Epidermal melanocyte (primary cell): Measurements from ENCODE around the gene GPSM1.

Experiments
- DNase-seq: peaks from one replicate; pipeline ENCODE4 v3.0.0; 2011; ENCODE audit warnings: low spot score; ENCODE audit not compliant: insufficient read length

The GPSM1 gene

GRCh38 chr9:136290508-136291000 is 36.8 kb upstream of the GPSM1 start:
- DNase-seq = no peak

DNA sequence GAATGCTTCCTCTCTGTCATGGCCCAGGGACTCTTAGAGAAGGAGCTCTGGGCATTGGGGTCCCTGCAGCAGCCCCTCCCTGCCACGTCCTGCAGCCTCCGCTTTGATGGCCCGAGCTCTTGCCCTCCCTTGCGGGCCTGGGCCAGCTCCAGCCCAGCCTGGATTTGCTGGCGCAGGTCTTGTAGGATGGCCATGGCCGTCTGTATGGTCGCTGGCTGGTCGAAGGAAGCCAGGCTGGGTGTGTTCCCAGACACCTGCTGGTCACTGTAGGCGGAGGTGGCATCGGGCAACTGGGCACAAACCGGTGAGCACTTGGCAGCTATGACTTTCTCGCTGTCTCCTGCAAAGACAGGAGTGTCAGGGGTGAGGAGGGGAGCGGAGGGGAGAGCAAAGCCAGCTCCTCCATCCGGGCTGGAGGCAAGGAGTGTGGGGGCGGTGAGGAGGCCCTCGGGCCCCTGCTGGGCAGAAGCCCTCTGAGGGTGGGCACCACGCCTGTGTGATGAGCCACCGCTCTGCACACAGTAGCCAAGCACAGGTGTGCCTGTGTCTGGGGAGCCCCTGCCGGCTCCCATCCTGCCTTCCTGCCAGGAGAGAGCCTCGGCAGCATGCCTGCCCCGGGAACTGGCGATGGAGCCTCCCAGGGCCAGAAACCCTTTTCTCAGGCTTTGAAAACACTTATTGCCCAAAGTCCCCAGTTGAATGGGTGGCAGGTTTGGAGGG is 35.9 kb upstream of the GPSM1 start:
- DNase-seq = no peak

DNA sequence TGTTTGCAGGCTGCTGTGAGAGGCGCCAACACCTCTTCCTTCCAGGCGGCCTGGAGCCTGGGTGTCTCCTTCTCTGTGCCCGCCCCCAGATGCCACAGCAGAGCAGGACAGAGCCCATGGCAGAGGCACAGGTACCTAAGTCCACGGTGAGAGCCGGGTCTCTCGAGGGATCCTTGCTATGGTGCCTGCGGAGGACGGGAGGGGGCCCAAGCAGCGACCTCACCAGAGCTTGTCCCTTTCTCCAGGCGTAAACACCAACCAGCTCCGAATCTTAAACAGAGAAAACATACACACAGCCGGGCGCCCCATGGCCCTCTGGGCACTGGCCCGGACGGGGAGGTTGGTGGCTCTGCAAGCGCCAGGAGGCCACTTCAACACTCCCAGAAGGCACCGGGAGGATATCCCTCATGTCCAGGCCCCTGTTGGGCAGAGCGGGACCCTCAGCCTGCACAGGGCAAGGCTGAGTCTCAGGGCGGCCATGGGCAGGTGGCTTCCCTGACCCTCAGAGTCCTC is 35.3 kb upstream of the GPSM1 start:
- DNase-seq = no peak

DNA sequence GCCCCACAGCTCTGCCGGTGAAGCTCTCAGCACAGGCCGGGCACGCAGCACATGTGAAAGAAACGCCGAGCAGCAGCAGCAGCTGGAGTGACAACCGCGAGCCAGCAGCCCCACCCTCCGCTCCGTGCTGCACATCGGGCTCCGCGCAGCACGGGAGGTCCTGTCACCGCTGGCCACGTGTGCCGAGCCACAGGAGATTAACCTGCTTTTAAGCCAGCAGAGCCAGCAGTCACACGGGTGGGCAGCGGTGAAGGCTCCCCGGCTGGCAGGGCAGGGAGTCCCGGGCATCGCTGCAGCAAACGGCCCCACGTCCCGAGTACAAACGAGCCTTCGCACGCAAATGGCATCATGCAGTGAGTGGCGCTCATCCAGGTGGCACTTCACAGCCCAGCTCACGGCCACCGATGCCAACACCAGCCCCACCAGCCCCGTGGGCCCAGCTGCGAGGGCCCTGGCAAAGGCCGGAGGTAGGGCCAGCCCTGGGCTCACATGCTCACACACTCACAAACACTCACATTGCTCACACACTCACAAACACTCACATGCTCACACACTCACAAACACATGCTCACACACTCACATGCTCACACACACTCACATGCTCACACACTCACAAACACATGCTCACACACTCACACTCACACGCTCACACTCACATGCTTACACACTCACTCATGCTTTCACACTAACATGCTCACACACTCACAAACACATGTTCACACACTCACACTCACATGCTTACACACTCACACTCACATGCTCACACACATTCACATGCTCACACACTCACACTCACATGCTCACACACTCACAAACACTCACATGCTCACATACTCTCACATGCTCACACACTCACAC is 34.5 kb upstream of the GPSM1 start:
- no peak for DNase-seq

DNA sequence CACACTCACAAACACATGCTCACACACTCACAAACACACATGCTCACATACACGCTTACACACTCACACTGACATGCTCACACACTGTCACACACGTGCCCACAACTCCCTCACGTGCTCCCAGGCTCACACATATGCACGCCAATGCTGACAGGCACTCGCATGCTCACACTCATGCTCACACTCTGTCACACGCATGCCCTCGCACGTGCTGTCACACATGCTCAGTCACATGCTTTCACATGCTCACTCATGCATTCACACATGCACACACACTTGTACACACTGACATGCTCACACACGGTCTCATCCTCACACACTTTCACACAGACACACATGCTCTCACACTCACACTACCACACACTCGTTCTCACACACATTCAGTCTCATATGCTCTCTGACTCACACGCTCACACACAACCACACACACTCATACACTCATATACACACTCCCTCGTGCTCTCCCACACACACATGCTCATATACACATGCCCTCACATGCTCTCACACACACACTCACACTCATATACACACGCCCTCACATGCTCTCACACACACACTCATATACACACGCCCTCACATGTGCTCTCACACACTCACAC is 33.8 kb upstream of the GPSM1 start:
- no peak for DNase-seq

- no peak for DNase-seq
Observed at GRCh38 chr9:136294437-136294836, 32.9 kb upstream of the GPSM1 start.

DNA sequence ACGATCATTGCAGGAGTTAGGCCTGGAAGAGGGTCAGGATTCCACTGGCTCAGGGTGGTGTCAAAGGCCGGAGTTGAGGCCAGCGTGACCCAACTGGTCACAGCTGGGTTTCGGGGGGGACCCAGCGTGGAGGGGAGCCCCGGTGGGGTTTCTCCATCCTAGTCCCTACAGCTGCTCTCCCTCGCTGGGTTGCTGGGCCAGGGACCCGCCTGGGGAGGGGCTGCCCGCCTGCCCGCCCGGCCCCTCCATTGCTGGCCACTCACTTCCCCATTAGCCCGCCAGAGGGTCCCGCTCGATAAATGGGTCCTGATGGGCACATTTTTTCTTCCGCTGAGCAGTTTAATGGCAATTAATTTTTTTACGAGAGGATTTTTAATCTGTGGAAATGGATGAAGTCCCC is 32.3 kb upstream of the GPSM1 start:
- no peak for DNase-seq

- DNase-seq = no peak
Observed at GRCh38 chr9:136295542-136296433, 31.6 kb upstream of the GPSM1 start.

GRCh38 chr9:136296434-136297015 is 30.8 kb upstream of the GPSM1 start:
- DNase-seq = no peak

DNA sequence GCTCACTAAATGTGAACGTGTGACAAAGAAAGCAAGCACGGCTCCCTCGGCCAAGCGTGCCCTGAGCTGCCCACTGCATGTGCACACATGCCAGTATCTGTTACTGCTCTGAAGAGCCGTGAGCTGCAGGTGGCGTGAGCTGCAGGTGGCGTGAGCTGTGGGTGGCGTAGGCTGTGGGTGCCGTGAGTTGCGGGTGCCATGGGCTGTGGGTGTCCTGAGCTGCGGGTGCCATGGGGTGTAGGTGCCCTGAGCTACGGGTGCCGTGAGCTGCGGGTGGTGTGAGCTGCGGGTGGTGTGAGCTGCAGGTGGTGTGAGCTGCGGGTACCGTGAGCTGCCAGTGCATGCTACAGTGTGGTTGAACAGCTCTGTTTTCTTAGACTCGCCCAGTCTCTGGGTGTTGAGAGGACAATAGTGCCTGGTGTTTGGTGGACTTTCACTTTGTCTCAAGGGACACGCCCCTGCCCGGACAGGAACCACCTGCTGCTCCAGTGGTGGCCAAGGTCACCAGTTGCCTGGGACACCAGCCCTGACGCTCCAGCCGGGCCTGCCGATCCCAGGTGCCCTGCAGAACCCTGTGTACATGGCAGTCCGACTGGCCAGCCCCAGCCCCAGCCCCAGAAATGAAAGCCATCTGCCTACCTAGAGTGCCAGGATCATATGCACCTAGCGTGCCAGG is 30.2 kb upstream of the GPSM1 start:
- no peak for DNase-seq

GRCh38 chr9:136297766-136298735 is 29.3 kb upstream of the GPSM1 start:
- no peak for DNase-seq

DNA sequence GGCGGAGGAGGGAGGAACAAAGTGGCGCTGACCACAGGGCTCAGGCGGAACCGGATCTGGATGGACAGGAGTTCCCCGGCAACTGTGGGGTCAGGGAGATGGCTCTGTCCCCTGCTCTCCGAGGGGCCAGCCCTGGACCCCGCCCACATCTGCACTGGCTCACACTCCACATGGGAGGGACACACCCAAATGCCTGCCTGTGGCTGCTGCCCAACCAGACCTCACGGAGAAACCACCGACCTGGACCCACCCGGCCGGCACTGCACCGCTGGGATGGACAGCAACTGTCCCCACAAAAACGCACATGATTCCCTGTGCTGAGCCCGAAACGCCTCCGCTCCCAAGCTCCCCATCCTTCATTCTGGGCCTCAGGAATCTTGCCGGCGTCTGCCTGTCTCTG is 28.2 kb upstream of the GPSM1 start:
- DNase-seq = no peak

DNA sequence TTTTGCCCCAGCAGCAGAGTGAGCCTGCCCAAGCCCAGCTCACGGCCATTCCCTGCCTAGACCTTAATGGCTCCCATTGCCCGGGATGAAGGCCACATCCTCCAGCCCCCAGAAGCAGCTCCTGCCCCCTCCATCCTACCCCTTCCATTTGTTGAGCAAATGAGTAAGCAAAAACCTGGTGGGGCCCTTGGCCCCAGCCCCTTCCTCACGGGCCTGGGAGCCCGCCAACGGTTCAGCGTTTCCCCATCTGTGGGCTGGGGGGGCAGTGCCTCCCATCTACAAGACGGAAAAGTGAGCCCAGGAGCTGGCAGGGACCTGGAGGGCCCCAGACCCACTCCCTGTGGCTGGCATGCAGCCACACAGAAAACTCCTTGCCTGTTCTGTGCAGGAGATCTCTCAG is 27.8 kb upstream of the GPSM1 start:
- no peak for DNase-seq

GRCh38 chr9:136300016-136300545 is 27.3 kb upstream of the GPSM1 start:
- DNase-seq = no peak

DNA sequence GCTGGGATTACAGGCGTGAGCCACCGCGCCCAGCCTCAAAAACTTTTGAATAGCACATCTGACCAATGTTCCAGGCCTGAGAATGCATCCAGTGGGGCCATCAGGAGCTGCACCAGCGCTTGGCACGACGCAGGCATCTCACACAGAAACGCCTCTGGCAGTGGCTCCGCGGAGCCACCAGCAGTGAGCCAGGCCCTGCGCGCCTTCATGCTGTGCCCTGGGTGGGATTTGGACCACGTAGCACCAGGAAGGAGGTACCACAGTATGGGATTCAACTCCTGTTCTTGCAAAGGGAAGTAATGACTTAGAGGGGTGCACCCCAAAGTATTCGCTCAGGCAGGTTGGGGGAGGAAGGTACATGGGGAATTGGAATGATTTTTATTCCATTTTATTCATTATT is 26.5 kb upstream of the GPSM1 start:
- no peak for DNase-seq

- DNase-seq = no peak
Observed at GRCh38 chr9:136302527-136302926, 24.8 kb upstream of the GPSM1 start.

GRCh38 chr9:136303066-136303824 is 24.1 kb upstream of the GPSM1 start:
- no peak for DNase-seq
